CD4-positive, alpha-beta T cell treated with Interleukin-21 for 1 hour (primary cell): ENCODE data around the gene GLG1.
"Not testable (repeated sequence)": the region's sequence is repeated elsewhere in the genome, so short reads cannot be mapped to it uniquely, and the experiment has no call there.

Experiments used
- DNase-seq: peaks from one replicate; pipeline ENCODE4 v3.0.0-alpha.2; 2020

Gene GLG1

GRCh38 chr16:74606521-74607309 lies at the start of gene GLG1:
Gene GLG1, minus strand, starts transcription at chr16:74607114. Its CDS starts 20 bp downstream, at chr16:74607094.
- DNase-seq = peak; percentile 91

DNA sequence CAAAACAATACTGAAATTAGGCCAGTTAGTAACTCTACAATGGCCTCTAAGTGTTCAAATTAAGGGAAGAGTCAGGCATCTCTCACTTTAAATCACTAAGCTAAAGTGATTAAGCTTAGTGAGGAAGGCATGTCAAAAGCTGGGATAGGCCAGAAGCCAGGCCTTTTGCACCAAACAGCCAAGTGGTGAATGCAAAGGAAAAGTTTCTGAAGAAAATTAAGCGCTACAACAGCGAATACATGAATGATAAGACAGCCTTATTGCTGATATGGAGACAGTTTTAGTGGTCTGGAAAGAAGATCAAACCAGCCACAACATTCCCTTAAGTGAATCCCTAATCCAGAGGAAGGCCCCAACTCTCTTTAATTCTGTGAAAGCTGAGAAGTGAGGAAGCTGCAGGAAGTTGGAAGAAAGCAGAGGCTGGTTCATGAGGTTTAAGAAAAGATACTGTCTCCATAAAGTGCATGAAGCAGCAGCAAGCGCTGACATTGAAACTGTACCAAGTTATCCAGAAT lies 47.7 kb upstream of the GLG1 start:
- no peak for DNase-seq

GRCh38 chr16:74652883-74653282 lies 46.0 kb upstream of the GLG1 start:
- not testable (repeated sequence) for DNase-seq

DNA sequence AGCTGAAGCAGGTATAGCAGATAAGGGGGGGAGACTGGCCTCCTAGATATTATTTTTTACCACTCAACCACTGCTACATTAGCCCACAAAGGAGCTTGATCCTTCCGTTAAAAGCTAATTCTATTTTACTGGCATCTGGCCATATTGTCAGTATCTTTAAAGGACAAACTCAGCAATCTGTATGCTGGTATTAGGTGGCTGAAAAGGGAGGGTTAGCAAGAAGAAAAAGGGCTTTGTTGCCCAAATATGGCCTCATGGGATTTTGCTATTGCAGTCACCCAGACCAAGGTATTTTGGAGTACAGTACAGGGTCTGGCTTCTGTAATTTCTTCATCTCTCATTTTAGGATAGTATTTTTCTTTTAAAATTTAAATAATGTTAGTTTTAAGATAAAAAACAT lies 45.3 kb upstream of the GLG1 start:
- no peak for DNase-seq

- DNase-seq = no peak
Measured at GRCh38 chr16:74651841-74652240, 44.9 kb upstream of the GLG1 start.

DNA sequence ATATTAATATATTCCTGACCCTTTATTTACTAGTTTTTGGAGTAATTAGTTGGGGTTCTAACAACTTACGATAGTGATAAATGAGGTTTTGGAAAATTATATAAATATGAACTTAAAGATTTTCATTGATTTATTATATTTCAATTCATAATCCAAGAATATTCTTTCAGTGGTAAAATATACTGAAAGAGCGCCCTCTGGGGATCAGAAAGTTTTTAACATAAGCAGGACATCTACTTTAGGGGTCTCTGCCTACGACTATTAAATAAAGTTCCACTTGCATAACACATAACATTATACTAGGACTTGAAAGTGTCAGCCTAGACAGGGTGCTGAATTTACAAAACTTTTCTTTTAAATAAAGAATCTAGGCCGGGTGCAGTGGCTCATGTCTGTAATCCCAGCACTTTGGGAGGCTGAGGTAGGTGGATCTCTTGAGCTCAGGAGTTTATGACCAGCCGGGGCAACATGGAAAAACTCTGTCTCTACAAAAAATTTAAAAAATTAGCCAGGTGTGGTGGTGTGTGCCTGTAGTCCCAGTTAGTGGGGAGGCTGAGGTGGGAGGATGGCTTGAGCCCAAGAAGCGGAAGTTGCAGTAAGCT lies 44.2 kb upstream of the GLG1 start:
- DNase-seq = peak; percentile 19

DNA sequence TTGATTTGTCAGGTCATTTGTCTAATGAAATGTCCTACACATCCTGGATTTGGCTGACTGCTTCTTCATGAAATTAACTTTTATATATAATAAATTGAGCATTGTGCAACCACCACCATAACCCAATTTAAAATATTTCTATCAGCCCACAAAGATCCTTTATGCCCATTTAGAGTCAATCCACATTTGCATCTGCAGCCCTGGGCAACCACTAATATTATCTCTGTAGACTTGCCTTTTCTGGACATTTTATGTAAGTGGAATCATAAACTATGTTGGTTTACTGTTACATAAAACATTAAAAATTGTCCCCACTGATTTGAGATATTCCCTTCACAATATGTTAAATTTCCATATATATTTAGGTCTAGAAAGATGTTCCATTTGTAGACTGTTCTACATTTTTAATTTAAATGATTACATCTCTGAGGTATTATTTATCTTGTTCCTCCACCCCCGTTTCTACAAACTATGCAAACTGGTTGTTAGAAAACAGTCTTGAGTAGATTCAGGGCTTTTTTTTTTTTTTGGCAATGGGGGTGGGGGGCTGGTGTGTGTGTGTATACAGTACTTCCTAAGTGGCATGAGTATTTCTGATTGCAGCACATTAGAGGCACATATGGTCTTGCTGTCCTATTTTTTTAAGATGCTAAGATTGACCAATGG lies 43.1 kb upstream of the GLG1 start:
- DNase-seq = no peak

- no peak for DNase-seq
Measured at GRCh38 chr16:74641969-74642368, 35.1 kb upstream of the GLG1 start.

DNA sequence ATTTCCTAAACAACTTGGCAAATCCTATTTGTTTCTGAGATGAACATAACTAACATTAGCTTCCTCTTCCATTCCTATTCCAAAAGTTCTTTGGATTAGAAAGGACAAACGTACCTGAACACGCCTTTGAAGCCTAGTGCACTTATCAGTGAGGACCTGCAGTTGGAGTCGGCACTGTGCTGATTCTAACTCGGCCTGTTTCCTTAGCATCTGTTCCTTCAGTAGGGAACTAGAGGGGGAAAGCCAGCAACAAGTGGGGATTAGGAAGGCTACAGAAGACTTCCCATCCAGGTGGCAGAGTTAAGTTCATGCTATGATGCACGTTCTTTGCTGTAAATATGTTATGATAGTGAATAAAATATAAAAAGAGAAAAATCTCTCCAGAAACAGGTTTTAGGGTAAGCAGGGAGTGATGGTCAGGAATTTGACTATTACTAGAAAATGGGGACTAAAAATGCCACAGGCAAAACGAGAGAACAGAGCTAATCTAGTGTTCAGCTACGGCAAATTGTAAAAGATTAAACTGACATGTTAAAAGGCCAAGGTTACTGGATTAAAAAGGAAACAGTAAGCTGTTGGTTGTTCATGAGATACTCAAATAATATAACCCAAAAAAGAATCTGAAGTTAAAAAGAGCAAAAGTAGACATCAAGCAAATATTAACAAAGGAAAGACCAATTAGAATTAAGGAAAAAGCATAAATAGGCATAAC lies 31.0 kb upstream of the GLG1 start:
- DNase-seq = no peak

GRCh38 chr16:74635303-74635702 lies 28.4 kb upstream of the GLG1 start:
- DNase-seq = no peak

GRCh38 chr16:74633686-74634085 lies 26.8 kb upstream of the GLG1 start:
- no peak for DNase-seq

GRCh38 chr16:74627506-74628220 lies 20.7 kb upstream of the GLG1 start:
- DNase-seq = no peak

DNA sequence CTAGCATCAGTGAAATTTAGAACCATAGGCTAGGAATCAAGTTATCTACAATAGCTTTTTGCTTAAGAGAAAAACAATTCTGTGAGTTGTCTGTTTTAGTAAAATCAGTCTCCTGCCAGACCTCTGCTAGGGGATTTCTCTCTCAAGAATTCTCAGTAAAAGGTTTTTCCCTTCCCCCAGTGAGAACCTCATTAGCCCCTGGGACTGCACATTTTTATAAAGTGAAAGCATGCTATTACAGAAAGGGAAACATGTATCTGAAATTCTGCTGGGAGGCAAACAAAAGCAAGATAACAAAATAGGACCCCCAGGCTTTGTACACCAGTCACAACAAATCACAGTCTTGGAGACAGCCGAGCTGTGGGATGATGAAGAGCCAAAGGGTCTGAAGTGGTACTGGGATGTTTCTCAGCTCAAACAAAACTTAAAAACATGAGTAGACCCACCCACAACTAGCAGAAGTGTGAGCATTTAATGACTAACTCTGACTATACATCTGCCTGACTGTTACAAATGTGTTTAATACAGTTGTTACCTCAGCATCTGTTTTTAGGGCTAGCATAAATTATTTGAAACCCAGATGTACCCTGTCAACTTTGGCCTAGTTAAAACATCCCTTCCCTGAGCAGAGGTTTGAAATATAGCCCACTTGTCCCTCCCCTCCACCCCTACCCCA lies 20.0 kb upstream of the GLG1 start:
- no peak for DNase-seq

- DNase-seq = no peak
Measured at GRCh38 chr16:74625500-74626350, 18.8 kb upstream of the GLG1 start.

DNA sequence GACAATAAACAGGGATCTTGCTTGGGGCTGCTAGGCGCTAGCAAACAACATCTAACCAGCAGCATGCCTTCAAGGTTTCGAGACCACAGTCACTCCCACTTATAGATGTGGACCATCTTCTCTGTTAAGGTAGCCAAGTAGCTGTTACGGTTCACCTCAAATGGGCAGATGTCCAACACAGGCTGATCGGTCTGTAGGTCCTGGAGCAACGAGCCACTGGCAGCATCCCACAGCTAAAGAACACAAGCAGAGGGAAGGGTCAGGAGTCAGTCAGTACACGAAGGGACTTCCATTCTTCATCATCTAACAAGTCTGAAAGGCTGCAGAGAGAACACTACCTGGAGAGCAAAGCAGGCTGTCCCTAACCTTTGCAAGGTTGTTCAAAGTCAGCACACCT lies 16.9 kb upstream of the GLG1 start:
- DNase-seq = no peak

DNA sequence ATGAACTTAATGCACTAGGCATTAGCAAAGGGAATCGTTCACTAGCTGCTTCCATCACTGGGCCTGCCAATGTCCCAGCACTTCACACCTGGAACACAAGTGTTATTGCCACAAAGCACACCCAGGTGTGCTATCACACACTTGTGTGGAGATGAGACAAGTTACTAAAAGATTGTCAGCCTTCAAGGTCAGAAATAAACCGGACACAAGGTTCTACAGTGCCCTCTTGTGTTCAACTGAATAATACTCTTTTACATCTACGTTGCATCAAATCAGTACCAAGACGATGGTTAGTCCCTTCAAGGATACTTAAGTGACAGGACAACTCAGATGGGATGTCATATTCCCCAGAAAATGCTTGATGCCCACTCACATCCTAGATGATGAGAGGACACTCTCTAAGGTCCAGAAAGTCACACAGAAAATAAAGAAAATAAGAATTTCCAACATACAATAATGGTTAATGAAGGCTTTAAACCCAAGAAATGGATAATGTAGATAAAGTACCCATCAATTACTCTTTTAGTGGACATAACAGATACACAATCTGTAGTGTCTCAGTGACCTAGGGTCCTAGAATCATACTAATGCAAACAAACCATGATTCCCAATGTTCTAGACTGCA lies 16.4 kb upstream of the GLG1 start:
- peak; percentile 61 for DNase-seq

DNA sequence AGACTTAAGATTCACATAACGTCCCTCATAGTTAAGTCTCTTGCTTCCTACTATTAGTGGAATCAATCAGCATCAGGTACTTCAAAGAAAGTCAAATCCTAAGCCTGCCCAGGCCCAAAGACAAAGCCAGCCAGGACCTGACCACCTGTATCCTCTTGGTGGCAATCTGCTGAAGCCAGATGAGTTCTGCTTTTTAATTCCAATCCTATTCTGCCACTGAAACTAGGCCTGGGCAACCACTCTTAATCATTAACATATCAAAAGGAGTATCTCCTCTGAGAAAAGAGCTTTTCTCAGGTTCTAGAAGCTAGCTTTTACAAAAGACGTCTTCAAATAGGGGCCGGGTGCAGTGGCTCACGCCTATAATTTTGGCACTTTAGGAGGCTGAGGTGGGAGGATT lies 15.1 kb upstream of the GLG1 start:
- DNase-seq = no peak

- no peak for DNase-seq
Measured at GRCh38 chr16:74617206-74617788, 10.4 kb upstream of the GLG1 start.

DNA sequence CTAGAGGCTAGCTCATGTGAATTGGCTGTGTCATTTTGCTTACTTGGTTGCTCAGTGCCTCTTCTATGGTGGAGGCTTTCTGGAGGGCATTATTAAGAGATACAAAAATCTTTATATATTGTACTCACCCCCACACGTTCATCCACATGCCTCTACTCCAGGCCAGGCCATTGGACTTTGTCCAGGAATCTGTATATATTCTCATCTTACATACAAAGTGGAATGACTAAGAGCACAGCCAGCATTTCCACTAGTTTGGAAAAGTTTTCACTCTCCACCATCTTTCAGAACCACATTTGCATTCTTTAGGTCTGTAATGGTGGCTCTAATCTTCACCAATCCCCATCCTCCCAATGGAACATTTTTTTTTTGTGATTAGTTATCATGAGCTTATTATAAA lies 4.8 kb upstream of the GLG1 start:
- no peak for DNase-seq

- DNase-seq = peak; percentile 77
Measured at GRCh38 chr16:74608944-74609343, 2.0 kb upstream of the GLG1 start.
